AG20443 (cell line): ENCODE results near the gene SUPT20HL1.

Source experiments
- DNase-seq: peaks from one replicate; pipeline ENCODE4 v3.0.0; 2012; ENCODE audit warnings: low spot score, mixed read lengths

SUPT20HL1 gene

DNA sequence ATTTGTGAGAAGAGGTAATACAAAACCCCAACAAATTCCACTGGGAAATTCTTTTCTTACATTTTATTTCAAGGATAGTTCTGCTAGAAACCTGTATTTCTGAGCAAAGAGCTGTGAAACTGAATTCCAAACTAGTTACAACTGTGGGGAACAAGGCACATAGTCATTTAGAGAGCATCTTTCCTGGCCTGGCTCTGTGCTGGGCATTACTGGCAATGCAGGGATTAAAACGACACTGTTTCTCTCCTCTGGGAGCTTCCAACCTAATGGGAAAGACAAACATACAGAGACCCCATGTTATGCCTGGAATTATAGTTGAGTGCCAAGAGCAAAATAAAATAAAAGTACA lies 36.5 kb downstream of the SUPT20HL1 start:
- peak; percentile 11 for DNase-seq

DNA sequence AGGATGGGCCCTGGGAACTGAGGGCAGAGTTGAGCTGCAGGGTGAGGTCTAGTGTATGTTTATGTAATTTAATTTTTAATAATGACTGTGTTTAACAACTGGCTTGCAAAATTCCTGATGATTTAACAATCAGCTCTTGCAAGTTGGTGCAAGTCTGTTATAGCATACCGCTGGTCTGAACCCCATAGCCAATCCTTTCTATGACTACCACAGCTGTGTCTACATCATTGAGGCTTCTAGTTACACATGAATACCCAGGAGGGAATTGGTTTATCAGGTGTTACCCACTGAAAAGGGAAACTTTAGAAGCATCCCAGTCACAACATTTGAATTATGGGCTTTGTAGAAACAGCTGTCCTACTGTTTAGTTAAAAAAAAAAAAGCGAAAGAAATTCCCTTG lies 38.3 kb downstream of the SUPT20HL1 start:
- no peak for DNase-seq

DNA sequence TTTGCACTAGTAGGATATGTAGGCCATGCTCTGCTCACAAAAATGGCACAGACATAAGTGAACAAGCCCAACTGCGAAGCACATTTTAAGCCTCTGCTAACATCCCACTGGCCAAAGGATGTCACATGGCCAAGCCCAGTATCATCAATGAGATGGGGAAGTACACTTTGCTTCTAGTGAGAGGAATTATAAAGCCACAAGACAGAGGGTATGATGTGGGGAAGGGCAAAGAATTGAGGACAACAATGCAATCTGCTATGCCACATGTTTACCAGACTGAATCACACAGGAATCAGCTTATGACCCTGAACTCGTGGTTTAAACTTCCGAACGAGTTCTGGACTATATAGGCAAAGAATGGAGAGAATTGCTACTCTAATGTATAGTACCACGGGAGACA lies 39.1 kb downstream of the SUPT20HL1 start:
- no peak for DNase-seq

DNA sequence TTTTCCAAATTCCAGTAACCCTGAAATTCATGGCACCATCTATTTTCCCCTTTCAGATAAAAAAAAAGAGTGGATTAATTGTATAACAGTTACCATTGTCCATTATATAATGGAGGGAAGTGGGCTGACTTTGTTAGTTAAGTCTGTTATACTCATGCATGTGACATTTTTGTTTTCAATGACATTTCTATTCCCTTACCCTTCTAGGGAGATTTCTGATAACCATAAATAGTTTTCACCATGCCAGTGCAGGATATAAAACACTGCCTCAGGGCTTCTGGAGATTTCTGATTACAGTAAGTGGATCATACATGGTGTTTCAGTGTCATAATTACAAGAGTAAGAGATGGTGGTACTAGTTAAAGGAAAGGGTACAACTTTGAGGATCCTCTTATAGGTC lies 45.5 kb downstream of the SUPT20HL1 start:
- DNase-seq: no peak
